Measurements from ENCODE around the gene PLXNB3.

The PLXNB3 gene

GRCh38 chrX:153766098-153766817, 2.2 kb downstream of the PLXNB3 start:
- Histone ChIP-seq H3K9me3 (ENCODE audit: insufficient read depth, low read depth, low read length) (no peaks in the 10 kb centered on the region), H3K36me3 (ENCODE audit: insufficient read depth, low read depth, low read length) (no peaks in the 10 kb centered on the region), H3K9ac (ENCODE audit: low read depth, low read length) (no peak overlapping the region), H3K4me1 (ENCODE audit: insufficient read depth, low read length) (no peaks in the 10 kb centered on the region), H3K27me3 (ENCODE audit: insufficient read depth, low read length) (no peaks in the 10 kb centered on the region), H3K4me3 (ENCODE audit: low read length) (no peak overlapping the region), H3K27ac (ENCODE audit: low read length) (no peak overlapping the region)

- H3K27ac ChIP-seq (ENCODE audit: low read length), result no peak overlapping the region
- H3K9ac ChIP-seq (ENCODE audit: low read depth, low read length), result no peak overlapping the region
- no peaks in the 10 kb centered on the region for H3K9me3 ChIP-seq (ENCODE audit: insufficient read depth, low read depth, low read length)
- no peaks in the 10 kb centered on the region for H3K36me3 ChIP-seq (ENCODE audit: insufficient read depth, low read depth, low read length)
- no peak overlapping the region for H3K4me3 ChIP-seq (ENCODE audit: low read length)
- H3K4me1 ChIP-seq (ENCODE audit: insufficient read depth, low read length), result no peaks in the 10 kb centered on the region
- H3K27me3 ChIP-seq (ENCODE audit: insufficient read depth, low read length), result no peaks in the 10 kb centered on the region
These were observed 3.0 kb downstream of the PLXNB3 start for GRCh38 chrX:153766871-153767673.

- no peak overlapping the region for H3K4me3 ChIP-seq (ENCODE audit: low read length)
- no peaks in the 10 kb centered on the region for H3K4me1 ChIP-seq (ENCODE audit: insufficient read depth, low read length)
- H3K27me3 ChIP-seq (ENCODE audit: insufficient read depth, low read length), result no peaks in the 10 kb centered on the region
- H3K36me3 ChIP-seq (ENCODE audit: insufficient read depth, low read depth, low read length), result no peaks in the 10 kb centered on the region
- no peak overlapping the region for H3K27ac ChIP-seq (ENCODE audit: low read length)
- no peaks in the 10 kb centered on the region for H3K9me3 ChIP-seq (ENCODE audit: insufficient read depth, low read depth, low read length)
- no peak overlapping the region for H3K9ac ChIP-seq (ENCODE audit: low read depth, low read length)
These were observed 3.6 kb downstream of the PLXNB3 start for GRCh38 chrX:153767674-153768055.

GRCh38 chrX:153768311-153769157, 4.5 kb downstream of the PLXNB3 start:
- no peak overlapping the region for H3K27ac ChIP-seq (ENCODE audit: low read length)
- H3K9ac ChIP-seq (ENCODE audit: low read depth, low read length), result no peak overlapping the region
- no peak overlapping the region for H3K4me3 ChIP-seq (ENCODE audit: low read length)
- H3K27me3 ChIP-seq (ENCODE audit: insufficient read depth, low read length), result no peaks in the 10 kb centered on the region
- no peaks in the 10 kb centered on the region for H3K9me3 ChIP-seq (ENCODE audit: insufficient read depth, low read depth, low read length)
- H3K36me3 ChIP-seq (ENCODE audit: insufficient read depth, low read depth, low read length), result no peaks in the 10 kb centered on the region
- no peaks in the 10 kb centered on the region for H3K4me1 ChIP-seq (ENCODE audit: insufficient read depth, low read length)

GRCh38 chrX:153769158-153769864, 5.3 kb downstream of the PLXNB3 start:
- no peaks in the 10 kb centered on the region for H3K27me3 ChIP-seq (ENCODE audit: insufficient read depth, low read length)
- no peak overlapping the region for H3K9ac ChIP-seq (ENCODE audit: low read depth, low read length)
- no peak overlapping the region for H3K4me3 ChIP-seq (ENCODE audit: low read length)
- no peaks in the 10 kb centered on the region for H3K36me3 ChIP-seq (ENCODE audit: insufficient read depth, low read depth, low read length)
- no peak overlapping the region for H3K27ac ChIP-seq (ENCODE audit: low read length)
- H3K4me1 ChIP-seq (ENCODE audit: insufficient read depth, low read length), result no peaks in the 10 kb centered on the region
- no peaks in the 10 kb centered on the region for H3K9me3 ChIP-seq (ENCODE audit: insufficient read depth, low read depth, low read length)

GRCh38 chrX:153769865-153770600, 6.0 kb downstream of the PLXNB3 start:
- H3K4me3 ChIP-seq (ENCODE audit: low read length), result no peak overlapping the region
- H3K27me3 ChIP-seq (ENCODE audit: insufficient read depth, low read length), result no peaks in the 10 kb centered on the region
- no peak overlapping the region for H3K27ac ChIP-seq (ENCODE audit: low read length)
- H3K4me1 ChIP-seq (ENCODE audit: insufficient read depth, low read length), result no peaks in the 10 kb centered on the region
- H3K36me3 ChIP-seq (ENCODE audit: insufficient read depth, low read depth, low read length), result no peaks in the 10 kb centered on the region
- no peaks in the 10 kb centered on the region for H3K9me3 ChIP-seq (ENCODE audit: insufficient read depth, low read depth, low read length)
- H3K9ac ChIP-seq (ENCODE audit: low read depth, low read length), result no peak overlapping the region

- Histone ChIP-seq H3K4me1 (ENCODE audit: insufficient read depth, low read length) (no peaks in the 10 kb centered on the region), H3K27ac (ENCODE audit: low read length) (no peak overlapping the region), H3K9ac (ENCODE audit: low read depth, low read length) (no peak overlapping the region), H3K36me3 (ENCODE audit: insufficient read depth, low read depth, low read length) (no peaks in the 10 kb centered on the region), H3K4me3 (ENCODE audit: low read length) (no peak overlapping the region), H3K9me3 (ENCODE audit: insufficient read depth, low read depth, low read length) (no peaks in the 10 kb centered on the region), H3K27me3 (ENCODE audit: insufficient read depth, low read length) (no peaks in the 10 kb centered on the region)
These were observed 6.8 kb downstream of the PLXNB3 start for GRCh38 chrX:153770601-153771414.

GRCh38 chrX:153771415-153772315, 7.6 kb downstream of the PLXNB3 start:
- Histone ChIP-seq H3K4me3 (ENCODE audit: low read length) (no peak overlapping the region), H3K9me3 (ENCODE audit: insufficient read depth, low read depth, low read length) (no peaks in the 10 kb centered on the region), H3K9ac (ENCODE audit: low read depth, low read length) (no peak overlapping the region), H3K36me3 (ENCODE audit: insufficient read depth, low read depth, low read length) (no peaks in the 10 kb centered on the region), H3K27me3 (ENCODE audit: insufficient read depth, low read length) (no peaks in the 10 kb centered on the region), H3K4me1 (ENCODE audit: insufficient read depth, low read length) (no peaks in the 10 kb centered on the region), H3K27ac (ENCODE audit: low read length) (no peak overlapping the region)

GRCh38 chrX:153772316-153773217, 8.5 kb downstream of the PLXNB3 start:
- H3K4me1 ChIP-seq (ENCODE audit: insufficient read depth, low read length), result no peaks in the 10 kb centered on the region
- H3K9ac ChIP-seq (ENCODE audit: low read depth, low read length), result no peak overlapping the region
- H3K9me3 ChIP-seq (ENCODE audit: insufficient read depth, low read depth, low read length), result no peaks in the 10 kb centered on the region
- no peak overlapping the region for H3K4me3 ChIP-seq (ENCODE audit: low read length)
- no peak overlapping the region for H3K27ac ChIP-seq (ENCODE audit: low read length)
- H3K27me3 ChIP-seq (ENCODE audit: insufficient read depth, low read length), result no peaks in the 10 kb centered on the region
- H3K36me3 ChIP-seq (ENCODE audit: insufficient read depth, low read depth, low read length), result no peaks in the 10 kb centered on the region
